Peyer's patch (tissue), 4 donors: ENCODE results near the gene CAMKK1. TPM values are rescaled to one million over a fixed set of nuclear protein-coding genes. Genes with fewer than 3 reads are reported as not detected.

ENCODE experiments used
- DNase-seq, 3 donors: peaks; one replicate each; pipeline ENCODE4 v3.0.0-alpha.2; 2017 to 2019
- H3K27ac ChIP-seq, 4 donors: fragments of 200-600 bp; sonication (generic); one replicate each; pipeline ENCODE4 v1.5.1; 2016 to 2019
- H3K27me3 ChIP-seq, 2 donors: fragments of 200-600 bp; sonication (generic); one replicate each; pipeline ENCODE4 v1.5.1; 2019
- H3K36me3 ChIP-seq, 3 donors: fragments of 200-600 bp; sonication (generic); one replicate each; pipeline ENCODE4 v1.5.1; 2016 to 2019
- H3K4me1 ChIP-seq, 4 donors: fragments of 200-600 bp; sonication (generic); one replicate each; pipeline ENCODE4 v1.5.1; 2016 to 2019
- H3K4me3 ChIP-seq, 4 donors: fragments of 200-600 bp; sonication (generic); 1 replicate in 3 of 4; 2 replicates in 1 of 4; pipeline ENCODE4 v1.5.1; 2016 to 2019; ENCODE audit warnings: mild to moderate bottlenecking in 1 of 4
- H3K9me3 ChIP-seq, 4 donors: fragments of 200-600 bp; sonication (generic); one replicate each; pipeline ENCODE4 v1.5.1; 2016 to 2019; ENCODE audit warnings: mild to moderate bottlenecking in 1 of 4
- CTCF ChIP-seq, 6 experiments: fragments of 450-650 bp in 4 of 6; fragments of 200-600 bp in 2 of 6; sonication (generic) in 1 of 6; IDR thresholded peaks; one replicate each; pipeline ENCODE4 v1.5.1; 2017 to 2019; ENCODE audit warnings: antibody characterized with exemption in 6 of 6, mild to moderate bottlenecking in 3 of 6, moderate library complexity in 1 of 6
- POLR2A ChIP-seq, 2 donors: fragments of 450-650 bp; IDR thresholded peaks; one replicate each; pipeline ENCODE4 v1.5.1; 2017; ENCODE audit warnings: antibody characterized with exemption in 2 of 2, mild to moderate bottlenecking in 2 of 2, moderate library complexity in 2 of 2
- total RNA-seq, 4 donors: library from RNA; depleted of rRNA; stranded (reverse); fragments of >200 nt; gene quantifications; one replicate each; pipeline ENCODE4 v1.1.0, GENCODE V29; 2016

The CAMKK1 gene
- total RNA-seq, 4 donors from 2014 or later, result 2.5 to 13.2 (median 4.6) TPM

DNA sequence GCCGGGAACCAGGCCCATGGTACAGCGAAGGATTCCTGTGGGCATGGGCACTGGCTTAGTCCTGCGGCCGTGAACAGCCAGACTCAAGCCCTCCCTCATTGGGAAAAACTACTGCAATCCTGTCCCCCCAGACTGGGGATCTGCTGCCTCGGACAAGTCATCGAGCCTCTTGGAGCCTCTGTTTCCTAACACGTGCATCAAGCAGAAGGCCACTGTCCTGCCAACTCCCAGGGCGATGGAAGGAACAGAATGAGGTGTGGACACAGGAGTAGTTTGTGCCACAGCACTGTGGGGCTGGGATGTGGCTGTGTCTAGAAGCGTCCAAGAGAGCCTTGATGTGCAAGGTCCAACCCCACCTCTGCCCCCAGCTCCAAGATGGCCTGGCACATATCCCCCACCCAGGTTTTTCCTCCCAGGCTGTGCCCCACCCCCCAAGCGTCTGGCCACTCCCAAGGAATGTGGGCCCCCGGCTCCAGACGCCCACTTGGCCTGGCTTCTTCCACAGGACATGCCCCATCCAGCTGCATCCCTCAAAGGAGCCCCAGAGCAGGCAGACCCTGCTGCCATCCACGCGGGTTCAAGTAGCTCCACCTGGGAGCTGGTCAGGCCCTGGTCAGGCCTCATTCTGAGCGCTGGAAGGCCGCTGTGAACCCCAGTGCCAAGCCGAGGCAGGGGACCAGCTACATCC is 3.4 kb downstream of the CAMKK1 start:
- no peaks in the 10 kb centered on the region for H3K27me3 ChIP-seq
- no peak overlapping the region for H3K4me3 ChIP-seq
- TF ChIP-seq CTCF (IDR thresholded peaks at IDR 0.05), result no peak
- no peak for TF ChIP-seq POLR2A (IDR thresholded peaks at IDR 0.05)
- H3K36me3 ChIP-seq, result peaks cover 0 to 8% (median 0%) of the 10 kb centered on the region in 3 donors
- no peaks in the 10 kb centered on the region for H3K9me3 ChIP-seq
- no peak for DNase-seq
- peaks cover 10 to 52% (median 36%) of the 10 kb centered on the region in 4 donors for H3K4me1 ChIP-seq
- H3K27ac ChIP-seq, result peak overlapping the region; percentile 47 to 87 (median 80)

GRCh38 chr17:3888343-3889171 is 4.3 kb downstream of the CAMKK1 start:
- no peak overlapping the region for H3K4me3 ChIP-seq
- H3K4me1 ChIP-seq, result peaks cover 5 to 46% (median 32%) of the 10 kb centered on the region in 4 donors
- H3K9me3 ChIP-seq, result no peaks in the 10 kb centered on the region
- H3K27ac ChIP-seq, result peak overlapping the region; percentile 74 to 87 (median 80)
- TF ChIP-seq CTCF (IDR thresholded peaks at IDR 0.05), result no peak
- no peak for TF ChIP-seq POLR2A (IDR thresholded peaks at IDR 0.05)
- peak in 2 of 3 donors; percentile 80 to 81 for DNase-seq
- H3K36me3 ChIP-seq, result peaks cover 0 to 17% (median 0%) of the 10 kb centered on the region in 3 donors
- no peaks in the 10 kb centered on the region for H3K27me3 ChIP-seq

GRCh38 chr17:3887804-3888203 is 5.0 kb downstream of the CAMKK1 start:
- Histone ChIP-seq H3K4me3 (no peak overlapping the region), H3K4me1 (peaks cover 5 to 46% (median 29%) of the 10 kb centered on the region in 4 donors)

DNA sequence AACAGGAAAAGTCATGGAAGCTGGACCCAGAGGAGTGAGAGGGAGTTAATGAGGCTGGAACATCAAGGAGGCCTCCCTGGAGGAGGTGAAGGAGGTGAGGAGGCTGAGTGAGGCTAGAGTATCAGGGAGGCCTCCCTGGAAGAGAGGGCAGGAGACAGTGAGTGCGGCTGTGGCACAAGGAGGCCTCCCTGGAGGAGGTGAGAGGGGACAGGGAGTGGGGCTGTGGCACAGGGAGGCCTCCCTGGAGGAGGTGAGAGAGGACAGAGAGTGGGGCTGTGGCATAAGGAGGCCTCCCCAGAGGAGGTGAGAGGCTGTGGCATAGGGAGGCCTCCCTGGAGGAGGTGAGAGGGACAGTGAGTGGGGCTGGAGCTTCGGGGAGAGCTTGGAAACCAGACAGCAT is 5.5 kb downstream of the CAMKK1 start:
- TF ChIP-seq POLR2A (IDR thresholded peaks at IDR 0.05), result no peak
- TF ChIP-seq CTCF (IDR thresholded peaks at IDR 0.05), result no peak
- Histone ChIP-seq H3K36me3 (peaks cover 0 to 17% (median 0%) of the 10 kb centered on the region in 3 donors), H3K4me1 (peaks cover 5 to 45% (median 28%) of the 10 kb centered on the region in 4 donors), H3K27ac (peak overlapping the region; percentile 74 to 87 (median 80)), H3K27me3 (no peaks in the 10 kb centered on the region), H3K4me3 (no peak overlapping the region), H3K9me3 (no peaks in the 10 kb centered on the region)
- DNase-seq, result no peak

More at GRCh38 chr17:3887804-3888203, 5.0 kb downstream of the CAMKK1 start:
- H3K27ac ChIP-seq, result peak overlapping the region; percentile 74 to 87 (median 80)
- H3K27me3 ChIP-seq, result no peaks in the 10 kb centered on the region
- no peak for TF ChIP-seq POLR2A (IDR thresholded peaks at IDR 0.05)
- no peak for TF ChIP-seq CTCF (IDR thresholded peaks at IDR 0.05)
- peaks cover 0 to 17% (median 0%) of the 10 kb centered on the region in 3 donors for H3K36me3 ChIP-seq
- H3K9me3 ChIP-seq, result no peaks in the 10 kb centered on the region
- no peak for DNase-seq

DNA sequence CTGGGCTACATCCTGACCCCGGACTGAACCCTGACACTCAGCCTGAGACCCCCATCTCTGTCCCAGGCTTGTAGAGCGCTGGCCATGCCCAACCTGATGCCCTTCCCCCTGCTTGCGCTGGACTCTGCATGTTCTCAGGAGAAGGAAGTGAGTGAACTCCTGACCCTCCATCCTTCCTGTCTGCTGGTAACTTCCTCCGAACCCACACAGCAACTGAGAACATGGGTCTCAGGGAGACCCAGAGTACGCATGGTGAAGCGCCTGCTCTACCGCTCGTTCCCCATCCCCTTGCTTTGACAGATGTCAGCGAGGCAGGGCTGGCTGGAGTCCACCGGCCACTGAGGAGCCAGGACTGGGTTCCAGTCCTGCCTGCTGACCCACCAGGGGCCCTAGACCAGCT is 6.1 kb downstream of the CAMKK1 start:
- Histone ChIP-seq H3K4me1 (peaks cover 5 to 39% (median 25%) of the 10 kb centered on the region in 4 donors), H3K4me3 (peak overlapping the region in 1 of 4 donors; percentile 4), H3K27ac (peak overlapping the region; percentile 74 to 87 (median 80)), H3K27me3 (no peaks in the 10 kb centered on the region), H3K9me3 (no peaks in the 10 kb centered on the region), H3K36me3 (peaks cover 0 to 17% (median 0%) of the 10 kb centered on the region in 3 donors)
- peak in 2 of 3 donors; percentile 69 to 77 for DNase-seq
- TF ChIP-seq POLR2A (IDR thresholded peaks at IDR 0.05) (no peak), CTCF (IDR thresholded peaks at IDR 0.05) (no peak)
